Lung (tissue), 12 donors: Measurements from ENCODE around the gene TSPAN7. TPM values are rescaled to one million over a fixed set of nuclear protein-coding genes. Genes with fewer than 3 reads are reported as not detected.

Experiments used
- ATAC-seq: fragments of 200-7000 bp; cut with Tn5 transposase; one replicate; pipeline ENCODE4 v1.9.1; 2020; ENCODE audit warnings: moderate number of reproducible peaks; ENCODE audit not compliant: insufficient read depth, low FRiP score
- DNase-seq, 3 donors: peaks; one replicate each; pipeline ENCODE4 v3.0.0-alpha.2; 2013 to 2017
- H3K27ac ChIP-seq, 2 donors: one replicate each; pipeline ENCODE4 v1.5.1; 2013; ENCODE audit warnings: mild to moderate bottlenecking in 2 of 2, moderate library complexity in 2 of 2, control low read depth in 1 of 2, inconsistent platforms in 1 of 2, low read depth in 1 of 2, low read length in 1 of 2
- H3K27me3 ChIP-seq, 3 donors: one replicate each; pipeline ENCODE4 v1.5.1; 2013; ENCODE audit warnings: low read length in 2 of 3; ENCODE audit not compliant: control insufficient read depth in 3 of 3, insufficient read depth in 3 of 3
- H3K36me3 ChIP-seq, 4 donors: one replicate each; pipeline ENCODE4 v1.5.1; 2013; ENCODE audit warnings: low read length in 4 of 4, mild to moderate bottlenecking in 1 of 4, moderate library complexity in 1 of 4; ENCODE audit not compliant: control insufficient read depth in 4 of 4, insufficient read depth in 4 of 4
- H3K4me1 ChIP-seq, 5 donors: one replicate each; pipeline ENCODE4 v1.5.1; 2013; ENCODE audit warnings: low read length in 5 of 5, mild to moderate bottlenecking in 2 of 5, moderate library complexity in 1 of 5; ENCODE audit not compliant: control insufficient read depth in 5 of 5, insufficient read depth in 5 of 5
- H3K4me3 ChIP-seq: one replicate; pipeline ENCODE4 v1.5.1; 2013; ENCODE audit warnings: mild to moderate bottlenecking, control low read depth, moderate library complexity
- H3K9ac ChIP-seq, 2 donors: one replicate each; pipeline ENCODE4 v1.5.1; 2013; ENCODE audit warnings: low read length in 2 of 2, control low read depth in 1 of 2; ENCODE audit not compliant: insufficient read depth in 1 of 2
- H3K9me3 ChIP-seq, 4 donors: one replicate each; pipeline ENCODE4 v1.5.1; 2013; ENCODE audit warnings: low read length in 3 of 4, mild to moderate bottlenecking in 1 of 4, moderate library complexity in 1 of 4; ENCODE audit not compliant: control insufficient read depth in 4 of 4, insufficient read depth in 3 of 4
- CTCF ChIP-seq: IDR thresholded peaks from 2 replicates; pipeline ENCODE4 v1.5.1; 2012; ENCODE audit warnings: mild to moderate bottlenecking; ENCODE audit errors: control extremely low read depth, extremely low read depth
- WGBS, 2 donors: extraction: QIAGEN DNeasy Blood & Tissue Kit; methylation state at CpG; one replicate each; pipeline ENCODE4 v1.1.7; 2013; 5-methylcytosine and 5-hydroxymethylcytosine counted together
- polyA plus RNA-seq, 2 donors: library from polyadenylated mRNA; stranded (reverse); fragments of 200-250 nt; gene quantifications; one replicate each; pipeline ENCODE4 v1.2.1, GENCODE V29; 2013
- total RNA-seq, 2 donors: library from RNA; depleted of rRNA in 1 of 2; stranded (reverse); fragments of >200 nt in 1 of 2; gene quantifications; one replicate each; pipeline ENCODE4 v1.2.1, GENCODE V29; 2014 to 2021
- donor health status: control.
- donor health status: control.
- donor health status: Bipolar disorder and iron deficiency.
- donor health status: healthy.
- donor health status: DM: yes; HTN: yes; CAD: no.

The TSPAN7 gene
- total and polyA plus RNA-seq, 4 donors: 36.4 to 52.4 (median 40.8) TPM

- peaks cover 0 to 6% (median 0%) of the 10 kb centered on the region in 4 donors for H3K9me3 ChIP-seq
- no peaks in the 10 kb centered on the region for H3K4me1 ChIP-seq
- peaks cover 0 to 4% (median 0%) of the 10 kb centered on the region in 3 donors for H3K27me3 ChIP-seq
- ATAC-seq: no peak
- no peak overlapping the region for H3K9ac ChIP-seq
- WGBS, 2 donors: 27 to 50% methylated on average over 1 of the region's 1 CpG
- TF ChIP-seq CTCF: peak; percentile 10
- DNase-seq: peak in 2 of 3 donors; percentile 2 to 5
- H3K27ac ChIP-seq: no peak overlapping the region
- no peak overlapping the region for H3K4me3 ChIP-seq
- no peaks in the 10 kb centered on the region for H3K36me3 ChIP-seq
These were observed 156.5 kb downstream of the TSPAN7 start for GRCh38 chrX:38717871-38718270.

GRCh38 chrX:38718311-38718710, 157.0 kb downstream of the TSPAN7 start:
- ATAC-seq (no peak), DNase-seq (peak in 1 of 3 donors; percentile 10)
- no peaks in the 10 kb centered on the region for H3K36me3 ChIP-seq
- no peak for TF ChIP-seq CTCF
- no peak overlapping the region for H3K9ac ChIP-seq
- no peak overlapping the region for H3K4me3 ChIP-seq
- peaks cover 0 to 4% (median 0%) of the 10 kb centered on the region in 3 donors for H3K27me3 ChIP-seq
- no peak overlapping the region for H3K27ac ChIP-seq
- 29 to 51% methylated on average over 1 of the region's 1 CpG for WGBS, 2 donors
- H3K9me3 ChIP-seq: peaks cover 0 to 6% (median 0%) of the 10 kb centered on the region in 4 donors
- H3K4me1 ChIP-seq: no peaks in the 10 kb centered on the region

- TF ChIP-seq CTCF: no peak
- DNase-seq: peak in 2 of 3 donors; percentile 25 to 31
- no peak overlapping the region for H3K9ac ChIP-seq
- no peak overlapping the region for H3K4me3 ChIP-seq
- peaks cover 0 to 2% (median 0%) of the 10 kb centered on the region in 4 donors for H3K9me3 ChIP-seq
- H3K27me3 ChIP-seq: peaks cover 0 to 4% (median 3%) of the 10 kb centered on the region in 3 donors
- 31 to 51% methylated on average over 2 of the region's 2 CpGs for WGBS, 2 donors
- H3K27ac ChIP-seq: no peak overlapping the region
- H3K36me3 ChIP-seq: no peaks in the 10 kb centered on the region
- no peaks in the 10 kb centered on the region for H3K4me1 ChIP-seq
- no peak for ATAC-seq
These were observed 165.3 kb downstream of the TSPAN7 start for GRCh38 chrX:38726612-38727011.

GRCh38 chrX:38727668-38728067, 166.3 kb downstream of the TSPAN7 start:
- no peak for ATAC-seq
- no peak for TF ChIP-seq CTCF
- WGBS, 2 donors: 67 to 88% methylated on average over 3 of the region's 3 CpGs

More at GRCh38 chrX:38727668-38728067, 166.3 kb downstream of the TSPAN7 start:
- Histone ChIP-seq H3K9me3 (peaks cover 0 to 2% (median 0%) of the 10 kb centered on the region in 4 donors), H3K4me3 (no peak overlapping the region), H3K27me3 (peaks cover 0 to 6% (median 4%) of the 10 kb centered on the region in 3 donors), H3K4me1 (no peaks in the 10 kb centered on the region), H3K36me3 (no peaks in the 10 kb centered on the region), H3K9ac (no peak overlapping the region), H3K27ac (no peak overlapping the region)
- no peak for DNase-seq
